Measurements from ENCODE around the gene OPRPN.

DNA sequence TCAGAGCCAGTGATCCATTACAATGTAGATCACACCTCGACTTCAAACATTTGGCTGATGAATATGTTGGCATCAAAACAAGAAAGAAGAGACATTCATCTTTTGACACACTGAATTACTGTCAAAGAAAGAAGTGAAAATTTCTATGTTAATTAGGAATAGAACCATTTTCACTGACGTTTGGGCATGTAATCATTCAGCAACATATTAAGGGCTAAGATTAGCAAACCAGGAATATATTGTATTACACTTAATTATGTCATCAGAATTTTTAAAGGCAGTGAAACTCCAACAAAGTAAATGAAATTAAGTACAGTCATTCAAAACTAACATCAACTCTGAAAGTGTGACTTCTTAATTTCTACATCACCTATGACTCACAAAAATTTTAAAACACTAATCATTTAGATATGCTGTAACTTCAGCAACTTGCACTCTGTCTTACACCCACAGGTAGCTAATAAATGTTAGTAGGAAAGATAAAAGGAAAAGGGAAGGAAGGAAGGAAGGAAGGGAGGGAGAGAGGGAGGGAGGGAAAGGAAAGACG lies 38.6 kb upstream of the OPRPN start:
- TF ChIP-seq, protein P1, sequence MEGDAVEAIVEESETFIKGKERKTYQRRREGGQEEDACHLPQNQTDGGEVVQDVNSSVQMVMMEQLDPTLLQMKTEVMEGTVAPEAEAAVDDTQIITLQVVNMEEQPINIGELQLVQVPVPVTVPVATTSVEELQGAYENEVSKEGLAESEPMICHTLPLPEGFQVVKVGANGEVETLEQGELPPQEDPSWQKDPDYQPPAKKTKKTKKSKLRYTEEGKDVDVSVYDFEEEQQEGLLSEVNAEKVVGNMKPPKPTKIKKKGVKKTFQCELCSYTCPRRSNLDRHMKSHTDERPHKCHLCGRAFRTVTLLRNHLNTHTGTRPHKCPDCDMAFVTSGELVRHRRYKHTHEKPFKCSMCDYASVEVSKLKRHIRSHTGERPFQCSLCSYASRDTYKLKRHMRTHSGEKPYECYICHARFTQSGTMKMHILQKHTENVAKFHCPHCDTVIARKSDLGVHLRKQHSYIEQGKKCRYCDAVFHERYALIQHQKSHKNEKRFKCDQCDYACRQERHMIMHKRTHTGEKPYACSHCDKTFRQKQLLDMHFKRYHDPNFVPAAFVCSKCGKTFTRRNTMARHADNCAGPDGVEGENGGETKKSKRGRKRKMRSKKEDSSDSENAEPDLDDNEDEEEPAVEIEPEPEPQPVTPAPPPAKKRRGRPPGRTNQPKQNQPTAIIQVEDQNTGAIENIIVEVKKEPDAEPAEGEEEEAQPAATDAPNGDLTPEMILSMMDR (conservative IDR thresholded peaks at IDR 0.05; ENCODE audit: low read length), result no peak
- TF ChIP-seq EZH2phosphoT487 (IDR thresholded peaks at IDR 0.05; ENCODE audit: borderline replicate concordance), result no peak

Measured in Loucy (cell line).